Putamen (tissue), 1 donor: ENCODE results near the gene NPAS3.

Source experiments
- DNase-seq: peaks from one replicate; pipeline ENCODE4 v3.0.0-alpha.2; 2016; ENCODE audit warnings: low spot score

Gene NPAS3

DNA sequence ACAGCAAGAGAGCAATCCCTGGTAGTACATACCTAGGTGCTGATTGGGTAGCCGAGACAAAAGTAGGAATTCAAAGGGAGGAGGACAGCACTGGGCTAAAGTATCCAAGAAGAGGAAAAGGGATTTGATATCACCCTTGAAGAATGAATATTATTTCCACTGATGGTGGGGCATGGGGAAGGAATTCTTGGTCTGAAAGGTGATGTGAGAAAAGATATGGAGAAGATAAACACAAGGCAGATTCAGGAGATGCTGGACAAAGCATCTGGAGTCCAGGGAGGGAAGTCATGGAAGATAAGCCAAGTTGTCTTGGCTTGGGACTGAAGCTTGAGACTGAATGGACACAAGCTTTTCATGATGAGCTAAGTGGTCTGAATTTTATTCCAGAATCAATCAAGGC, 818.2 kb downstream of the NPAS3 start:
- DNase-seq: no peak

DNA sequence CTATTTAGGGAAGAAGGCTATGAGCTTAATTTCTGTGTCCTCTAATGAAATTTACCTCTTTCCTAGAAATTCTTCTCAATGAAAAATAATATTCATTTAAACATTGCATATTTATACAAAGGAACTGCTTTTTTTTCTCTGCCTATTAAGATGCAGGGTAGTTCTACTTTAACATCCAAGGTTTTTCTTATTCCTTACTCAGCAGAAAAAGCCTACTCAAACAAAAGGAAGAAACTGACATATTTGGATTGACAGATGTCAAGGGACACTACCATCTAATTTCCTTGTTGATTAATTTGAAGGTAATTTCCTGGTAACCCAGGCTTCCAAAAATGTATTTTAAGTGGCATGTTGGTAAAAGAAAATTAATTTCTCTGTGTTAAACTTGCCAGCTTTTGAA, 819.9 kb downstream of the NPAS3 start:
- no peak for DNase-seq

DNA sequence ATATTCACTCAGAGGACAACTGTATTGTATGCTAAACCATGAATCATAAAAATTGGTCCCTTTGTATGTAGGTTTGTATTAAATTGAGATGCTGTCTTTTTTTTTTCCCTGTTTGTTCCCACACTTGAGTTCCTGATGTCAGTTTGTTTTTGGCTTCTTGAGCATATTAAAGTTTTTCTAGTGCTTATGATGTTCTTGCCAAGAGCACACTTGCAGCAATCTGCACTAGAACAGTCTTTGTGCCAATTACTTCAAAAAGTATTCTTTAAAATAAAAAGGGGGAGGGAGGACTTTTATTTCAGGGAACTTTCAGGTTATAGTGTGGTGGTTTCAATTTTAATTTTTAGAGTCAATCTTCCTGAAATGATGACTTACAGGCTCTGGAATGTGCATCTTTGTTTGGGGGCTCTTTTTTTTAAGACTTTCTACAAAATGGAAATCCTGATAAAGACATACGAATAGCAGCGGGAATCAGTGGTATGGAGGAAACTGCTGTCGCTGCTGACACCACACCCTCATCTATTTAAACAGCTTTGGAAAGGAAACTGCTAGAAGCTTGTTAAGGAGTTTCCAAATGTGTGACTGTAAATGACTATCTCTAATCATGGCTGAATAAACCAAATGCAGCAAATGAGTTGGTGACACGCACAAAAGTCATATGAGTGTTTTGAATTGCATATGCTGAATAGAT, 823.6 kb downstream of the NPAS3 start:
- DNase-seq: no peak

DNA sequence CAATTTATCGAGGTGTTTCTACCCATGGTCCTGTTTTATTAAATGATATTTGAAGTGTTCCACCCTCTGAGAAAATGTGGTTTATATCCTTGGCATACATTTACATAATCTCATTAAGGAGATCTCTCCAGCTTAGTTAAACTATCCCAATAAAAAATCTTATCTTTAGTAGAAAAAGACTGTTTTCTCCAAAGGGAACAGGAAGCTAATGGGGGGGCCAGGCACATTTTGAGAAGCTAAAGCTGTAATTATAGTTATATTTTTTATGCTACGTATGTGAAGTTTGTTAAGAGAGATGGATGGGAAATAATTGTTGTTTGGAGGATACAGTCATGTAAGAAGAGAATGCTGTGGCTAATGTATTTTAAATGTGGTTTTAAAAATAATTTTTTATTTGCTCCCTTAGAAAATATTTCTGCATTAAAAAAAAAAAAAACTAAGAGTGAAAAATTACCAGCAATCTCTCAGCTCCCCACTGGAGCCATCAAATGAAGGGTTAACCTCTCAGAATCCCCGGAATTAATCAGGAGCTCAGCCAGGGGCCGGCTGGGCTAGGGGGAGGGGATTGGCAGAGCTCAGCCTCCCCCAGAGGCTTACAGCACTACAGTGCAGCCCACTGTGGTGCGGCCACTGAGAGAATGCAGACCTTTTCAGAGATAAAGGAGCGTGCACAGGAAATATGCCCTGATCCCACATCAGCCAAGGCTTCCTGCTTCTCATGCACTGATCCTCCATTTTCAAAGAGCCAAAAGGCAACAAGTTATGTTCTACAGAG, 826.4 kb downstream of the NPAS3 start:
- DNase-seq: no peak

DNA sequence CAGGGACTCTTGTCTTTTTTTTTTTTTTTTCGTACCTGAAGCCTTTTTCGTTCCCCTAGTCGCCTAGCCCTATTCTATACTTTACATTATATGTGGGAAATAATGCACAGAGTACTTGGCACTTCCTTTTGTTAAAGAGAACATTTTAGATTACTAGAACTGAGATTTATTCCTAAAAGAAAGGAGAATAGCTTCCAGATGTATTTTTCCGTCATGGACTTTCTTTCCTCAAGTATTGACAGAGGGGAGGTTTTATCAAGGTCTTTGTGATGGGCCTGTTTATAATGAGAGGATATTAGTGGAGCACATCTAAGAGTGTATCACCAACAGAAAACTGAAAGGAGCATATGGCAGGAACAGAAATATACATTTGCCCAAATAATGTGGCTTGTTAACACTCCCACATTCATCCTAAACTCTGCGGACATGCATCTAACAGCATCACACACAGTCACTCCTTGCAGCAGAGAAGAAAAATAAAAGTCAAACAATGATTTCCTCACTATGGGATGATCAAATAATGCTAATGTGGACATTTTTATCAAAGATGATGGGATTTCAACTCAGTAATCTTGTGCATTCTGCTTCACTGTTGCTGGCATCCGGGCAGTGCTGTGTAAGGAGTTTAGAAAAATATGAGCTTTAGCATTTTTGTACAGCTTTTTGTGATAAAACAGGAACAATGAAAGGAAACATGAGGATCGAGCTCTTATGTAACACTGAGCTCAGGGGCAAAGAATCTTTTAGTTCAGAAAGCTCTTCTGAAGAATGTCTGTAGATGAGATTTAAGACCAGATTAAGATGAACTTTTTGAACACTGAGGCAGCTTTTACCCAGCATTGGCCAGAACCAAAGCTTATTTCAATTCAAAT, 829.1 kb downstream of the NPAS3 start:
- no peak for DNase-seq

DNA sequence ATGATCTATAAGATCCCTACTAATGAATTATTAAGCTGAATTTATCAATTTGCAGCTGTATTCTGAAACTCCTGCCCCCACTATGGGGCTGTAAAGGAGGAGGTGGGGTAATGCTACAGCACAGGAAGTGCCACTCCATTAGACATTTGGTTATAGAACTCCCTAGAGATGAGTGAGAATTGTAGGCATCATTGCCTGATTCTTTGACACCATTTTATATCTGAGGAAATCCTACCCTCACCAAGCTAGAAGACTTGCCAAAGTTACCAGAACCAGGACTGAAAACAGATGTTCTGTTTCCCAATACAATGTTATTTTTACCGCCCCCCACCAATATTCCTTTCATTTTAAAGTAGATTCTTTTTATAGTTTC, 829.8 kb downstream of the NPAS3 start:
- no peak for DNase-seq

DNA sequence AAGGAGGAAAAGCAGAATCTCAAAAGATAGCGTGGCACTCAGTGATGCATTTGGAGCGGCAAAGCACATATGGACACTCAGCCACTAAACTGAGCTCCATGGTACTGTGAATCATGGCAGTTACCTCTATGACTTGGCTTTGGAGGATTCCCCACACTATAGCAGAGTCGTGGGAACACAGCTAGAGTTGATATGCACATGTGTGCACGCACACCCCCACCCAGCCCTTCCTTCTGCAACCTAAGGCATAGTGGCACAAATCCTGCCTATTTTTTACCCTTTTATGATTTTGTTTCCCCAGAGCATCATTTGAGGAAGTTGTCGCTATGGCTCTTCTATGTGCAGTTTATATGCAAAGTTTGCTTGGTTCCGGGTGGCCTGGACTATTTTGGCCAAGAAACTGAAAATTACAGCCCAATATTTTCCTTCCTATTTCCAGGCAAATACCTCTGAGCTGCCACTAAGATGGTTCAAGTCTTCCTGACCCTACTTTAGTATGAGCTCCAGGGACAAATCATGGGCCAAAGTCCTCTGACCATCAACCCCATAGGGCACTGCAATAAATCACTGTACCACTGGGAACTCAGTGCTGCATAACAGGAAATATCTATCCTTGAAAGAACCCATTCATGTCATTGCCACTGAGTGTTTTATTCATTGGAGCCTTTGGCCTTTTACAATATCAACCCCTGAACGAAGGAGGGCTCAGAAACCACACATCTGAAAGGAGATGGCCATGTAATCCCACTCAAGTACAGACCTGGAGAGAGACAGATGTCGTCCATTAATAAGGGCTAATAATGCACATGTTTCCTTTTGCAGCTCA, 834.7 kb downstream of the NPAS3 start:
- no peak for DNase-seq

DNA sequence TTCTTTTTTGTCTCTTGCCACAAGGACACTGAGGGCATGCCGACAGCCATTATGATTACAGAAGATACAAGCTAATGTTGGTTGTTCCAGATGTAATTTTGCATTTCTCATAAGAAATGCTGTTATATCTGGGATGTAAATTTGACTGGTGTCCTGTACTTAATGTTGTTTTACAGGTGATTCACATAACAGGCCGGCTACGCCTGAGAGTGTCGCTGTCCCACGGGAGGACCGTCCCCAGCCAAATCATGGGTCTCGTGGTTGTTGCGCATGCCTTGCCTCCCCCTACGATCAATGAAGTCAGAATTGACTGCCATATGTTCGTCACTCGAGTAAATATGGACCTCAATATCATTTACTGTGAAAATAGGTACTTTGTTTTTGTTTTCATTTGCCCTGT, 835.5 kb downstream of the NPAS3 start:
- DNase-seq: no peak

DNA sequence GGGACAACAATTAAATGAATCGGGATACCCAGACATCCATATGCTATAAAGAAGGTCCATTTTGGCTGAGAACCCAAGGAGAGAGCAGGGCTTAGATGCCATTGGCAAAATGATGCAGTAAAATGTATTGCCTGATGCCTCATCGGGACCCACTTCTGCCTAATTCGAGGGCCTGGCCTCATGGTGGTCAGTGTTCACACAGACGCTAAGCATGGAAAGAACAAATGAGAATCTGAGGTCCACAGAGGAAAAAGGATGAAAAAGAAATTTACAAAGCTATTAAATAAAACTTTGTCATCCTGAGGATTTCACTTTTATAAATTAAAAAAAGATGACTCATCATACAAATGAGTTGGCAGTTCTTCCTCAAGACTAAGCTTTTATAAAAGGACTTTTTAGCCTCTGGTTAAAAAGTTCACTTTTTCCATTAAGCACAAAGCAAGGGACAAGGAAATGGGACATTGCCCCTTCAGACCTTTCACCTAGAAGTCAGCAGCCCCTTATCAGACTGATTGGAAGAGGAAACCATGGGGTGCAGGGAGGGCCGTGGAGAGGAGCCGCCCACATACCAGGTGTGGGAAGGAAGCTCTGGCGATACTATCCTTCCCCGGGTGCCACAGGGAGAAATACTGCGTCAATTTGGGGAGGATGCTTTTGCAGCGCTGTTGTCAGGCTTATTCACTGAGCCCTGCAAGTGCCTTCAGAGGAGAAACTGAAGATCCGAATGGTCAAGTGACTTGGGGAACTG, 836.2 kb downstream of the NPAS3 start:
- no peak for DNase-seq

DNA sequence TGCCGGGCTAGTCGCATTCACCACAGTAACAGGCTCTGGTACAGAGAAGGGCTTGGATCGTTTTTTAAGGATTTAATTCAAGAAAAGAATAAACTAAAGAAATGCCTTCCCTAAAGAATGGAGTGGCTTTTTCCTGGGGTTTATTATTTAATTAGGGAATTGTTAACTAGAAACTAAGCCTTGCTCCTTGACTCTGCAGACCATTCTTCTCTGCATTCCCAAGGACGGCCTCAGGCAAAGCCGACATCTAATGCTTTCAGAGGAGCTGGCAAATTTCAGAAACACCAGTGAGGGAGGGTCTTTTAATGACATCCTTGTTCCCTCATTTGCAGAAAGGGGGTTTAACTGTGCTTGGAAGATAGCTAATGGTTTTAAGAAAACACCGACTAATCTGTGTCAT, 838.2 kb downstream of the NPAS3 start:
- no peak for DNase-seq

DNA sequence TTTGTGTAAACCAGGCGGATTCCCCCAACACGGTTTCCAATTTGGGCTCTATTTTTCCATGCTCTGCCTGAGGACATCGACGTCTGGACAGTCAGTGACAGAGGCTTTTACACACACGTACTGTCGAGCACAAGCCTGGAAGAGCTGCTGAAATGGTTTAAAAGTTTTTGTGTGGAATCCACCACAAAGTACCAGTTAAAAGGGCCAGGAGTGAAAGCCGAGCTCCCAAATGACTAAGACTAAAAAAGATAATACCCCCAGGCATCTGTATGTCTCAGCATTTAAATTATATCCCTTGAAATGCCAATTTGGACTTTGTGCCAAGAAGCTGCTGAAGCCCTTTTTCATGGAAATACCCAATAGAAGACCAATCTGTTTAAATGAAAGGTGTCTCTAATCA, 839.0 kb downstream of the NPAS3 start:
- DNase-seq: no peak

DNA sequence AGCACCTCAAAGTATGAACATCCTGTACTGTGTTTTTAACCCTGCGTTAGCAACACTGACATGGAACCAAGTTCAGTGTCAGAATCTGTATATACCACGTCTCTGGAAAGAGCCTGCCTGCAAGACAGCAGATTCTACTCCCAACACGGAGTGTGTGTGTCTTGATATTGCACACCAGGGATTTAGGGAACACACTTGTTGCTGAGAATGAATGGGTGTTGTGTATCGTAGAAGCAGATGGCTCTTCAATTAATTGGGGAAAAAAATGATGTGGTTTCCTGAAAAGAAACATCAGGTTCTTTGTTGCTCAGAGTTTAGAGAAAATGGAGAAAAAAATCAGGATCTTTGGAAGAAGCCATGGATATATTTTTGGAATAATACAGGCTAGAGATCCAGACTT, 841.4 kb downstream of the NPAS3 start:
- DNase-seq: no peak

DNA sequence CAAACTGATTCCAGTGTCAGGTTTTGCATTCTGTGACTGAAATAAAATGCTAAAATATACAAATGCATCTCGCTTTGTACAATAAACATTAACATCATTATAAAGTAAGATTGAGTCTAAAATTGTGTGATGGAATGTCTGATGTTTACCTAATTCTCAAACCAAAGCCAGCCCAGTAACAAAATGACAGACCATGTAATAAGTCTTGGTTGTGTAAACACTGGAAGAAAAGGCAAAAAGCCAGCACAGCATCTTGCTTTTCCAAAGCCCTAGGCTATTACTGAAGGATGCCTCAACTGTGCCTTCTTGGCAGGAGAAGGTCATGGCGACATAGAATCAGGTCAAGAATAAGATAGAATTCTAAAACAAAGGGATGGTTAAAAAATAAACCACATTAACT, 842.6 kb downstream of the NPAS3 start:
- no peak for DNase-seq

DNA sequence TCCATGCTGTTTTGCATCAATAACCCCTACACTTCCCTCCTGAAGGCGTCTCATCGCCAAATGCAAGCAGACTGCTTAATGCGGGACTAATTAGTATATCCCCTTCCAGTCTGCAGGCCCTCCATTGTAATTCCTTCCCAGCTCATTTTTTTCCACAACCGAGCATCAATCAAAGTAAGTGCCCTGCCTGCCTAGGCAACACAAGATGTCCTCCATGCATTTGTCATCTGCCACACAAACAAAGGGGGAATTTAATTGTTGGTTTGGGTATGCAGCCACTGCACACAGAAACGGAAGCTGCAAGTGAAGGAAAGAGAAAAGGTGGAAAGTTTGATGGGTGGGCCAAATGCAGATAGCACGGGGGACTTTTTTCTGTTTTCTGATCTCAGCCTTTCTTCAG, 844.2 kb downstream of the NPAS3 start:
- DNase-seq: no peak

DNA sequence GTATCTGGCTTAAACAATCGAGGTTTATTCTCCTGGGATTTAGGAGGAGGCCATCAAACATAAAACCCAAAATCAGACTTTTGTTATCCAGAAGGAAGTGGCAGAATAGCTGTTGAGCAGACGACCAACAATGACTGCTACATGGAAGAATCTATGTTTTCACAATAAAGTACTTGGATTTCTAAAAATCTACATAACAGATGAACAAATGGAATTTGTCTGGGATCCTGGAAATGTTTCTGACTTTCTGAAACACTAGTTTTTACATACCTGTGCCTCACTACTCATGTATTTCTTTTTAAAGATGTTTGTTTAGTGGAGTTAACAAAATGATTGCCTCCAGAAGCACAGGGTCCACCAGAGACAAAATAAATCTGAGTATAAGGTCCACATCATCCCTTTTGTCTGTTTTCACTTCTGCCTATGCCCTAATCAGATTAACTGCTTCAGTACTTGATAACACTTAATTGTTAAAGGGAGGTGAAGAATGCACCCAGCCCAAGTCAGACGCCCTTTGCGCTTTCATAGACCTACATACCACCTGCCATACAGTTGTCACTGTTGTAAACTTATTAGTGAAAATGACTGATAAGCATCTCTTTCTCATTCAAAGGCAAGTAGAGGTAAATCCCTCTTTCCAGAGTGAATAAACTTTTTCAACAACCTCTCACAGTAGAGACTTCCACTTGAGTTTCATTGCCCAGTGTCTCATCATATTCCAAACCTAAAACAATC, 847.6 kb downstream of the NPAS3 start:
- no peak for DNase-seq

DNA sequence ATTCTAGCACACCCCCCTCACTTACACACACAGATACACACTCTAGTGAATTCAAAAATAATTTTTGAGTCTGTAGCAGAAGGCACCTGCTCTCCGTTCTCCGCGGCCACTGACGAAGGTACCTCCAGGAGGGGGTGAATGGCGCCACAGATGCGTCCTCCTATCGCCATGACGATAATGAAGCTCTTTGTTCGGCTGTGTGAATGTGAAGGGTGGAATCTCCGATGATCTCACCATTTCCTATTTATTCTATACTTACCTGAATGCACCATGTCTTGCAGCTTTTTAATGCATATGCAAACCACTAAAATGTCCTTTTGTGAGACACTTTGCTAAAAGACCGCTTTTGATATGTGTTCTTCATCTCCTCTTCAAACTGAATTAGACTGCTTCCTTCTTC, 849.5 kb downstream of the NPAS3 start:
- DNase-seq: no peak

DNA sequence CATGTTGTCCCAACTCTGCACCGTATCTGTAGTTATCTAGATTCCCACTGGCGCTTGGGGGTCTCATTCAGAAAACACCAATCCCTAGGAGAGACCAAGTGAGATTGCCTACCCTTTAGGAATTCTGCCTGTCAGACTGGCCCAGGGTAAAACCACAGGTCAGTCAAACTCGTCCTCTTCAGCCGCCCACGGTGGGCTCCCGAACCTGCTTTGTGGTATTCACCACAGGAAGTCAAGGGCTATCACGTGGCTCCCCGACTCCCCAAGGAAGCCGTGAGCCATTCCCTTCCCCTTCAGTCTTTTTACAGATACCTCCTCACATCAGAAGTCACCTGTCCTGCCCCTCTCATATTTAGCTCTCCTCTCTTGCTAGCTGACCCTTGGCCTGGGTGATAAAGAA, 852.3 kb downstream of the NPAS3 start:
- DNase-seq: no peak

DNA sequence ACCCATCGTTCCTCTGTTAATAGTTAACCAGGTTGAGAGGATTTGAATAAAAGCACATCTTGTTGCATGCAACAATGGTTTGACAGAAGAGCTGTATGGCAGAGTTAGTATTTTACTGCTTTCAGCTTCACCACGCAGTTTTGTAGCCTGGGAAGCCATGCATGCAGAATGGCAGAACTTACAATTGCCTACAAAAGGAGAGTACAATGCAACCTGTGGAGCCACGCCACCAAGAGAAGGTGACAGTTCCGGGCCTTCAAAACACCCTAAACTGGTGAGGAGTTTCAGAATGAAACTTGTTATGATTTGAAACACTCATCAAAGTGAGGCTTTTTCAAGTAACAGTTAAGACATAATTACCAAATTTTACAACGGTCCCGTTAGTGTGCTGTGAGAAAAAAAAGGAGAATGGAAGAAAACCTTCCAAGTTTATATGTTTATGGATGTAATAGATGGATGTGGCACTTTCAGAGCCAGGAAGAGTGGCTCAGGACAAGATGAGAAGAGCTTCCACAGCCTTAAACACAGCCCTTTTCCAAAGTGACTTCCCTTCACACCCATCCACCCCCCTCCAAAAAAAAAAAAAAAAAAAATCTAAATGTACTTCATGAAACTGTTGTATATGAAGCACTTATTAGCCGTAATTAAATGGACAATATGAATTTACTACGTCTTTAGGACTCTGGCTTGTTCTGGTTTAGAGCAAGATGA, 853.5 kb downstream of the NPAS3 start:
- DNase-seq: no peak

DNA sequence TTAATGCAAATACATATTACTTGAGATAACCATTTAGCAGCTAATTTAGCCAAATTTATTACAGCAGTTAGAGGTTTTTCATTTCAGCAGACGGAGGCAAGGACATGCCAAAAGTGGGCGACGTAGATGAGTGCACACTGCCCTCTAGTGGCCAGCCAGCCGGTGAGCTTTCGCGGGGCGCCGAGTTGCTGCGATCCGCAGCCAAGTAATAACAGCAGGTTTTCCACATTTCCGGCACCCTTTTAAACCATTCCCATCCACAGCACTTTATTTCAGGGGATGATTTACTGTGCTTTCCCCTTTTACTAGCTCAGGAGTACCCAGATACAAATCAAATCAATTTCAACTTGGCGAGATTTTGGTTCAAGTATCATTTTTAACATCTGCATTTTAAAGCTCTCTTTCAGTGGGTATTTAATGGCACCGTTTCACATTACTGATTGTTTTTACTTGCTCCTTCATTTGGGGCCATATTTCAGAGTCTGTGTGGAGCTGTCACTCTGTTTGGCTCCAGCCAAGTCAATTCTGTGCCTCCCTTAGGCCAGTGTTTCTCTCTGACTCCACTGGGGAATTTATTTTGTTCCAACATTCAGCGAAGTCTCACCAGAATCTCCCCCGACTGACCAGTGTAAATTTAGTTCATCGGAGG, 854.2 kb downstream of the NPAS3 start:
- DNase-seq: peak; percentile 79
